Subcutaneous abdominal adipose tissue (tissue), 5 donors: ENCODE measurements around the gene ITIH5.

ENCODE experiments used
- H3K27ac ChIP-seq: one replicate; pipeline ENCODE4 v1.7.0; 2013; ENCODE audit warnings: low read depth, mild to moderate bottlenecking, inconsistent platforms, low read length, moderate library complexity
- H3K27me3 ChIP-seq, 5 donors: one replicate each; pipeline ENCODE4 v1.7.0; 2013; ENCODE audit warnings: low read length in 5 of 5, inconsistent platforms in 1 of 5; ENCODE audit not compliant: control insufficient read depth in 5 of 5, insufficient read depth in 4 of 5
- H3K36me3 ChIP-seq, 5 donors: one replicate each; pipeline ENCODE4 v1.7.0; 2013; ENCODE audit warnings: low read length in 5 of 5; ENCODE audit not compliant: control insufficient read depth in 5 of 5, insufficient read depth in 5 of 5
- H3K4me1 ChIP-seq, 5 donors: one replicate each; pipeline ENCODE4 v1.7.0; 2013; ENCODE audit warnings: low read length in 5 of 5, mild to moderate bottlenecking in 3 of 5, moderate library complexity in 1 of 5; ENCODE audit not compliant: control insufficient read depth in 5 of 5, insufficient read depth in 5 of 5
- H3K4me3 ChIP-seq, 5 donors: one replicate each; pipeline ENCODE4 v1.7.0; 2013; ENCODE audit warnings: low read length in 5 of 5, low read depth in 1 of 5
- H3K9ac ChIP-seq, 5 donors: one replicate each; pipeline ENCODE4 v1.7.0; 2013; ENCODE audit warnings: low read length in 5 of 5, mild to moderate bottlenecking in 4 of 5, moderate library complexity in 3 of 5
- H3K9me3 ChIP-seq, 5 donors: one replicate each; pipeline ENCODE4 v1.7.0; 2013; ENCODE audit warnings: low read length in 5 of 5; ENCODE audit not compliant: control insufficient read depth in 5 of 5
- donor health status: healthy.
- donor health status: healthy.
- donor health status: healthy.
- donor health status: healthy.
- donor health status: healthy.

The ITIH5 gene

GRCh38 chr10:7593905-7594304, 72.9 kb downstream of the ITIH5 start:
- no peaks in the 10 kb centered on the region for H3K9me3 ChIP-seq
- H3K27ac ChIP-seq, result no peak overlapping the region
- H3K4me1 ChIP-seq, result peaks cover 3 to 19% (median 14%) of the 10 kb centered on the region in 5 donors
- no peak overlapping the region for H3K4me3 ChIP-seq
- peaks cover 0 to 39% (median 5%) of the 10 kb centered on the region in 5 donors for H3K36me3 ChIP-seq
- no peaks in the 10 kb centered on the region for H3K27me3 ChIP-seq
- peak overlapping the region in 1 of 5 donors; percentile 52 for H3K9ac ChIP-seq

DNA sequence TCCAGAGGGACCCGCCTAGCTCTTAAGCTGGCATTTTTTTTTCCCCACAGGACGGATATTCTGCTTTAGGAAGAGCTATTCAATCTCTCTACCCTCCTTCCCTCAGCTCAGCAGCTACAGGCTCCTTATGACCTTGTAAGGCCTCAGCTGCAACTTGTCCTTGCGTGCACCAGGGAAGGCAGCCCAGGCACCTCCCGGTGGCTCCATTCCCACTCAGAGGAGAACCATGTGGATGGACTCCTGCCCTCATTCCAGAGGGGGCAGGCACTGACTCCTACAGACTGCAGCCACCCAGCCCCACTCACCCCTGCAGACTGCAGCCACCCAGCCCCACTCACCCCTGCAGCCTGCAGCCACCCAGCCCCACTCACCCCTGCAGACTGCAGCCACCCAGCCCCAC, 73.7 kb downstream of the ITIH5 start:
- no peaks in the 10 kb centered on the region for H3K27me3 ChIP-seq
- H3K9me3 ChIP-seq, result no peaks in the 10 kb centered on the region
- no peak overlapping the region for H3K9ac ChIP-seq
- peaks cover 0 to 39% (median 6%) of the 10 kb centered on the region in 5 donors for H3K36me3 ChIP-seq
- H3K27ac ChIP-seq, result no peak overlapping the region
- no peak overlapping the region for H3K4me3 ChIP-seq
- peaks cover 3 to 19% (median 14%) of the 10 kb centered on the region in 5 donors for H3K4me1 ChIP-seq

DNA sequence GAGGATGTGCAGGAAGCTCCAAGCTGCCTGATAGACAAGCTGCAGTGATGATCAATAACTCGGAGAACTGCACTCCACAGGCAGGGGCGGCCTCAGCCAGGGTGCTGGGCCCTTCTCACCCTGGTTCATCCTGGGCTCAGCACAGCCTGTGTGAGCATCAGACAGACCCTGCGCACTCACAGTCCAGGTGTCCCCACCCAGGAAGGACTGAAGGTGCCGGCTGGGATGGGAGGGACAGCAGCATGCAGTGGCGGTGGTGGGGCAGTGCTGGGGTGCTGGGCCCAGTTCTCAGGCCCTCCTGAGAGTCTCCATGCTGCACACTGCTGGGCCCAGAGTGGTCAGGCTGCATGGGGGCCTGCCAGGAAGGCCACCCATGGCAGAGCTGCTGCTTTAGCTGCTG, 74.1 kb downstream of the ITIH5 start:
- Histone ChIP-seq H3K27ac (no peak overlapping the region), H3K9ac (no peak overlapping the region), H3K27me3 (no peaks in the 10 kb centered on the region)

DNA sequence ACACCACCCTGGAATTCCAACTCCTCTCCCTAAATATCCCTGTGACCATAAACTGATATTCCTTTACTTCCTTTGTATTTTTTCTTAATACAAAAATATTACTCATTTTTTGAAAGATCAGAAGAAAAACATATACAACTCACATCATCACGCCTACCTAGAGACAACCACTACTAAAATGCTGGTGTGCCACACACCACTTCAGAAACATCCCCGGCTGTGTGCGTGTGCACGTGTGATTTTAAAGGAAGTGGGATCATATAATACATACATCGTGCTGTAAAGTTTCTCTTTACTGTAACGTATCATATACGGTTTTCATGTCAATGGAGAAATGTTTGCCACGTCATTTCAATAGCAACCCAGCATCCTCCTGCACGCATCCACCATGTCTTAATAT, 76.5 kb downstream of the ITIH5 start:
- Histone ChIP-seq H3K27me3 (no peaks in the 10 kb centered on the region), H3K4me3 (no peak overlapping the region), H3K9me3 (no peaks in the 10 kb centered on the region), H3K9ac (no peak overlapping the region), H3K4me1 (peaks cover 3 to 19% (median 14%) of the 10 kb centered on the region in 5 donors), H3K27ac (no peak overlapping the region), H3K36me3 (peaks cover 0 to 51% (median 17%) of the 10 kb centered on the region in 5 donors)

More for the DNA sequence above, 74.1 kb downstream of the ITIH5 start:
- Histone ChIP-seq H3K36me3 (peaks cover 0 to 43% (median 6%) of the 10 kb centered on the region in 5 donors), H3K9me3 (no peaks in the 10 kb centered on the region), H3K4me3 (no peak overlapping the region), H3K4me1 (peaks cover 3 to 19% (median 14%) of the 10 kb centered on the region in 5 donors)

GRCh38 chr10:7589748-7590147, 77.0 kb downstream of the ITIH5 start:
- Histone ChIP-seq H3K27me3 (no peaks in the 10 kb centered on the region), H3K9me3 (no peaks in the 10 kb centered on the region), H3K27ac (no peak overlapping the region), H3K4me1 (peaks cover 3 to 19% (median 14%) of the 10 kb centered on the region in 5 donors), H3K9ac (no peak overlapping the region), H3K4me3 (no peak overlapping the region), H3K36me3 (peaks cover 4 to 56% (median 23%) of the 10 kb centered on the region in 5 donors)

- Histone ChIP-seq H3K4me1 (peaks cover 0 to 9% (median 5%) of the 10 kb centered on the region in 5 donors), H3K36me3 (peaks cover 6 to 64% (median 31%) of the 10 kb centered on the region in 5 donors), H3K27me3 (no peaks in the 10 kb centered on the region), H3K9me3 (no peaks in the 10 kb centered on the region), H3K9ac (no peak overlapping the region), H3K4me3 (no peak overlapping the region), H3K27ac (no peak overlapping the region)
Measured at GRCh38 chr10:7587865-7588188, 78.9 kb downstream of the ITIH5 start.

- H3K9ac ChIP-seq, result no peak overlapping the region
- H3K9me3 ChIP-seq, result no peaks in the 10 kb centered on the region
- peaks cover 0 to 6% (median 0%) of the 10 kb centered on the region in 5 donors for H3K4me1 ChIP-seq
- H3K27me3 ChIP-seq, result no peaks in the 10 kb centered on the region
- peaks cover 6 to 62% (median 33%) of the 10 kb centered on the region in 5 donors for H3K36me3 ChIP-seq
- H3K27ac ChIP-seq, result no peak overlapping the region
- H3K4me3 ChIP-seq, result no peak overlapping the region
Measured at GRCh38 chr10:7587168-7587864, 79.5 kb downstream of the ITIH5 start.

DNA sequence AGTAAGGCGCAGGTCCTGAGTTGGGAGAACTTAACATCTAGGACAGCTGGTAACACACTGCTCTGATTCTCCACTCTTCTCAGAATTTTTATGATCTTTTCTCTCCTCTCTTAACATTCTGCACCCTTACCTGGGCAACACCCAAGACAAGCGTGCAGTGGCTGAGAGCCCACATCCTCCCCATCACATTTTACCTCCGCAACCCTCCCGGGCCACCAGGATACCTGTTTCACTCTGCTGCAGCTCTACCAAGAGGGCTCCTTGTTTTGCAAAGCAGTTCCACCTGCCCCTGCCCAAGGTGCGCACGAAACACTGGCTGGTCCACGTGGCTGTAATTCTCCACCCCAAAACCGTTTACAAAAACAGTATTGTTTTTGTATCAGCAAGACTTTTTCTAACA, 81.5 kb downstream of the ITIH5 start:
- Histone ChIP-seq H3K27me3 (no peaks in the 10 kb centered on the region), H3K27ac (no peak overlapping the region), H3K4me1 (peaks cover 0 to 6% (median 0%) of the 10 kb centered on the region in 5 donors), H3K36me3 (peaks cover 6 to 63% (median 39%) of the 10 kb centered on the region in 5 donors), H3K9ac (no peak overlapping the region), H3K4me3 (no peak overlapping the region), H3K9me3 (no peaks in the 10 kb centered on the region)

- H3K27me3 ChIP-seq, result no peaks in the 10 kb centered on the region
- no peak overlapping the region for H3K9ac ChIP-seq
- H3K4me1 ChIP-seq, result peaks cover 0 to 6% (median 0%) of the 10 kb centered on the region in 5 donors
- H3K4me3 ChIP-seq, result no peak overlapping the region
- no peaks in the 10 kb centered on the region for H3K9me3 ChIP-seq
- H3K36me3 ChIP-seq, result peaks cover 10 to 61% (median 48%) of the 10 kb centered on the region in 5 donors
- no peak overlapping the region for H3K27ac ChIP-seq
Measured at GRCh38 chr10:7583626-7584025, 83.1 kb downstream of the ITIH5 start.

- no peak overlapping the region for H3K4me3 ChIP-seq
- peaks cover 0 to 6% (median 5%) of the 10 kb centered on the region in 5 donors for H3K4me1 ChIP-seq
- H3K27me3 ChIP-seq, result no peaks in the 10 kb centered on the region
- peaks cover 24 to 70% (median 65%) of the 10 kb centered on the region in 5 donors for H3K36me3 ChIP-seq
- H3K9me3 ChIP-seq, result no peaks in the 10 kb centered on the region
- no peak overlapping the region for H3K9ac ChIP-seq
- no peak overlapping the region for H3K27ac ChIP-seq
Measured at GRCh38 chr10:7580520-7580919, 86.2 kb downstream of the ITIH5 start.
